ENCODE measurements around the gene AGPAT2. TPM values are rescaled to one million over a fixed set of nuclear protein-coding genes. Genes with fewer than 3 reads are reported as not detected.
"Not testable (repeated sequence)": the region's sequence is repeated elsewhere in the genome, so short reads cannot be mapped to it uniquely, and the experiment has no call there.

Gene AGPAT2
- total RNA-seq, 4 donors from 2014 or later: 19.0 to 77.4 (median 36.0) TPM

- Histone ChIP-seq H3K4me1 (no peaks in the 10 kb centered on the region), H3K9me3 (no peaks in the 10 kb centered on the region), H3K27ac (no peak overlapping the region), H3K27me3 (peaks cover 5 to 13% (median 10%) of the 10 kb centered on the region in 3 donors), H3K4me3 (no peak overlapping the region), H3K36me3 (no peaks in the 10 kb centered on the region)
- DNase-seq: no peak
- in situ Hi-C loops (cut with MboI; ENCODE audit: low sequenced_read_pairs in 4 of 4): no loop called here
- TF ChIP-seq CTCF (IDR thresholded peaks at IDR 0.05 in 4 of 5, conservative IDR thresholded peaks at IDR 0.05 in 1 of 5): no peak
- no peak for TF ChIP-seq POLR2A (IDR thresholded peaks at IDR 0.05)
- intact Hi-C loops (cut with DNase I; ENCODE audit: low total_unique reads): no loop called here
- ATAC-seq: no peak
Measured at GRCh38 chr9:136705564-136705963, 18.3 kb upstream of the AGPAT2 start.

- in situ Hi-C loops (cut with MboI; ENCODE audit: low sequenced_read_pairs in 4 of 4): not testable (repeated sequence)
Measured at GRCh38 chr9:136704741-136705140, 17.5 kb upstream of the AGPAT2 start.

GRCh38 chr9:136703276-136703860 is 16.1 kb upstream of the AGPAT2 start:
- TF ChIP-seq POLR2A (IDR thresholded peaks at IDR 0.05) (no peak), CTCF (IDR thresholded peaks at IDR 0.05 in 4 of 5, conservative IDR thresholded peaks at IDR 0.05 in 1 of 5) (no peak)
- no peak for ATAC-seq
- DNase-seq: no peak
- Histone ChIP-seq H3K4me3 (no peak overlapping the region), H3K36me3 (no peaks in the 10 kb centered on the region), H3K27ac (no peak overlapping the region), H3K27me3 (peaks cover 16 to 25% (median 24%) of the 10 kb centered on the region in 3 donors), H3K9me3 (no peaks in the 10 kb centered on the region), H3K4me1 (no peaks in the 10 kb centered on the region)
- intact Hi-C loops (cut with DNase I; ENCODE audit: low total_unique reads): no loop called here
- in situ Hi-C loops (cut with MboI; ENCODE audit: low sequenced_read_pairs in 4 of 4): no loop called here

More at GRCh38 chr9:136704741-136705140, 17.5 kb upstream of the AGPAT2 start:
- H3K4me3 ChIP-seq; H3K27ac ChIP-seq; H3K4me1 ChIP-seq; DNase-seq; H3K36me3 ChIP-seq; H3K9me3 ChIP-seq; ATAC-seq; intact Hi-C loops (cut with DNase I; ENCODE audit: low total_unique reads): not testable (repeated sequence)
- peaks cover 13 to 22% (median 18%) of the 10 kb centered on the region in 3 donors for H3K27me3 ChIP-seq

GRCh38 chr9:136701668-136702053 is 14.4 kb upstream of the AGPAT2 start:
- ATAC-seq (no peak), DNase-seq (no peak)
- no peaks in the 10 kb centered on the region for H3K36me3 ChIP-seq
- TF ChIP-seq CTCF (IDR thresholded peaks at IDR 0.05 in 4 of 5, conservative IDR thresholded peaks at IDR 0.05 in 1 of 5) (no peak), POLR2A (IDR thresholded peaks at IDR 0.05) (no peak)
- in situ Hi-C loops (cut with MboI; ENCODE audit: low sequenced_read_pairs in 4 of 4) (no loop called here), intact Hi-C loops (cut with DNase I; ENCODE audit: low total_unique reads) (no loop called here)
- no peak overlapping the region for H3K4me3 ChIP-seq
- no peak overlapping the region for H3K27ac ChIP-seq
- H3K4me1 ChIP-seq: no peaks in the 10 kb centered on the region
- H3K27me3 ChIP-seq: peaks cover 16 to 25% (median 24%) of the 10 kb centered on the region in 3 donors
- no peaks in the 10 kb centered on the region for H3K9me3 ChIP-seq

GRCh38 chr9:136700959-136701667 is 13.9 kb upstream of the AGPAT2 start:
- in situ Hi-C loops (cut with MboI; ENCODE audit: low sequenced_read_pairs in 4 of 4) (no loop called here), intact Hi-C loops (cut with DNase I; ENCODE audit: low total_unique reads) (no loop called here)
- Histone ChIP-seq H3K27ac (no peak overlapping the region), H3K27me3 (peaks cover 16 to 30% (median 24%) of the 10 kb centered on the region in 3 donors), H3K4me1 (no peaks in the 10 kb centered on the region), H3K4me3 (no peak overlapping the region), H3K36me3 (no peaks in the 10 kb centered on the region), H3K9me3 (no peaks in the 10 kb centered on the region)
- DNase-seq (no peak), ATAC-seq (peak in 1 of 2 donors; percentile 43)
- no peak for TF ChIP-seq POLR2A (IDR thresholded peaks at IDR 0.05)
- no peak for TF ChIP-seq CTCF (IDR thresholded peaks at IDR 0.05 in 4 of 5, conservative IDR thresholded peaks at IDR 0.05 in 1 of 5)
